Measurements from ENCODE around the gene XPR1.
A peak's percentile ranks its signal among the peaks of the same experiment; 100 is the strongest.

Gene XPR1

DNA sequence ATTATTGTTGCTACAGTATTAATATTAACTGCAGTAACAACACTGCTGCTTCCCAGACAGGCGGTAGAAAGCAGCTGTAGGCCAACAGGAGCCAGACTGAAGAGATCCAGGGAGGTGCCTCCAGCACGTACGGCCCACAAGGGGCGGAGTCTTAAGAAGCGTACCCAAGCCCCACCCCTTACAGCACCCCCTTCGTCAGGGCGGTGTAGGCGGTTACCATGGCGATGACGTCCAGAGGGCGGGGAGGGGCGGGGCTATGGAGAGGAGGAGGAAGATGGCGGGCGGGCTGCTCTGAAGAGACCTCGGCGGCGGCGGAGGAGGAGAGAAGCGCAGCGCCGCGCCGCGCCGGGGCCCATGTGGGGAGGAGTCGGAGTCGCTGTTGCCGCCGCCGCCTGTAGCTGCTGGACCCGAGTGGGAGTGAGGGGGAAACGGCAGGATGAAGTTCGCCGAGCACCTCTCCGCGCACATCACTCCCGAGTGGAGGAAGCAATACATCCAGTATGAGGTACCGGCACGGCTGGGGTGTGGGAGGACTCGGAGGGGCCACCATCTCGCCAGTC, at the start of gene XPR1:
TSS of gene XPR1 (plus strand) at position 257 of the 560 bp plus-strand sequence. CDS start at position 437, 180 bp downstream.
- peak; percentile 97 for DNase-seq (ENCODE audit: low read depth)

DNA sequence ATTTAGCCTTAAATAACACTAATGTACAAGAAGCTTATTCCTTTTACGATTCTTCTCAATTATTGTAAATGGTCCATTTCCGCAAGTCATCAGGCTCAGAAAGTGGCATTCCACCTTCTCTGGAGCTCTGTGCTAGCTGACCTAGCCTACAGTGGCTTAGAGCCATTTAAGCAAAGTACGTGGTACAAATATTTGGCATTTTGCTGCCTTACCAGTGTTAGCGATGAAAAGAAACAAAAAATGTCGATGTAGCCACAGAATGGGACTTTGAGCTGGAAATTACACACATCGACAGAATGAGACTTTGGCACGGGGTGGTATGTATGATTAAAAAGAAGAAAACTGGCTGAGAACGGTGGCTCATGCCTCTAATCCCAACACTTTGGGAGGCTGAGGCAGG, 47.0 kb upstream of the XPR1 start:
- DNase-seq (ENCODE audit: low read depth) = no peak

DNA sequence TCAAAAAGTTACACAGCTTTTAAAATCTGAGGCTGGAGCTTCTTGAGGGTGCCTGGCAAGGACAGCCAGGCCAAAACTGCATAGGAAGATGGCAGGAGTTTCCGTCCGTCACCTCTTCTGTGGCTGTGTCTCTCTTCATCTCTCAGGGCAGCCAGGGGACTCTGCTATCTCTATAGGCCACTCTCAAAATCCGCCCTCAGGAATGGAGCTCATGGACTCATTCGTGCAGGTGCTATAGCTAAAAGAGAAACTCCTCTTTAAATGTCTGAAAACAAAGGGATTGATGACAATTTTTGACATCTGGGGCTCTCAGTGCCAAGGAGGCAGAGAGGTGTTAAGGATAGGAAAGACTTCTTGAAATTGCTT, 45.8 kb upstream of the XPR1 start:
- DNase-seq (ENCODE audit: low read depth) = no peak

DNA sequence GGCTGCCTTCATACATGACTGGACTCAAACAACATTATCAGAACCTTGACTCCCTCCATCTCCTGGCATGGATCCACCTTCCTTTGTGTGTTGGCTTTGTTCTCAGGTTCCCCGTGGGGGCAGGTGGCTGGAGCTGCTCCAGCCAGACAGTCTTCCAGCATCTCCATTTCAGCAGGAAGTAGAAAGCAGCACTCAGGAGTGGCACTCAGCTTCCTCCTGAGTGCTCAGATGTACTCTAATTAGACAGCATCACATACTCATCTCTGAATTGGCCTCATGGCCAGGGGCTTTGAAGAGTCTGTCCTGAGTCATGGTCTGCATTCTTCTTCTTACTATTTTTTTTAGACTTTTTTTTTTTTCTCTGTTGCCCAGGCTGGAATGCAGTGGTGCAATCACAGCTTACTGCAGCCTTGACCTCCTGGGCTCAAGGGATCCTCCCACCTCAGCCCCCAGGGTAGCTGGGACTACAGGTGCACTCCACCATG, 45.1 kb upstream of the XPR1 start:
- DNase-seq (ENCODE audit: low read depth) = no peak

DNA sequence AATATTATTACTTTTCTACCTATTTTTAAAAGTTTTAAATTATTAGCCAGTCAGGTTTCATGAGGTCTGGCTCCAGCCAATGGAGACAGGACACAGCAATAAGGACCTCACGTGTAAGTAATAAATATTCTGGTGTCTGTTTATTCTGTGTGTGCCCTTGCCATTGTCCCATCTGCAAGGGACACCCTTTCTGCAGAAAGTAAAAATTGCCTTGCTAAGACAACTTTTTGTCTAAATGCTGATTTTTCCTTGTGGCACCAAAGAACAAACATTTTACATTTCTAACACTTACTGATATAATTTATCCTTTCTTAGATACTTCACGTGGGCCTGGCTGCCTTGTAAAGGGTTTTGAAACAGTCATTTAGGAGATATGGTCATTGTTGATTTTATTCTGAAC, 43.7 kb upstream of the XPR1 start:
- DNase-seq (ENCODE audit: low read depth) = no peak

DNA sequence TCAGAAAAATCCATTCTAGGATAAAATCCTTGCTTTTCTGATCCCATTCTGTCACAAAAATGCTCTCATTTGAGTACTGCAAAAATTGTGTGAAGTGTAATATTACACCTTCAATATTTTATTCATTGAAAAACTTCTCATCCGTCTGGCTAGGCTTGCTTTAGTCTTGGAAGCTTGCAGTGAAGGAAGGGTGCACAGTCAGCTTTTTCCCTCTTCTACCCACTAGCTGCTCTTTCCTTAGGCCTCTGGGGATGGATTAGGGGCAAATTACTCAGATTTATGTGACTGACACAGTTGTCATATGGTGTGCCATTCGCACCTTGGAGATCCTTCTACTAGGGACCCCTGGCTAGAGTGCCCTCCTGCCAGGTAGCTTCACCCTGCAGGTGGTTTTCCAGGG, 40.9 kb upstream of the XPR1 start:
- DNase-seq (ENCODE audit: low read depth) = no peak

DNA sequence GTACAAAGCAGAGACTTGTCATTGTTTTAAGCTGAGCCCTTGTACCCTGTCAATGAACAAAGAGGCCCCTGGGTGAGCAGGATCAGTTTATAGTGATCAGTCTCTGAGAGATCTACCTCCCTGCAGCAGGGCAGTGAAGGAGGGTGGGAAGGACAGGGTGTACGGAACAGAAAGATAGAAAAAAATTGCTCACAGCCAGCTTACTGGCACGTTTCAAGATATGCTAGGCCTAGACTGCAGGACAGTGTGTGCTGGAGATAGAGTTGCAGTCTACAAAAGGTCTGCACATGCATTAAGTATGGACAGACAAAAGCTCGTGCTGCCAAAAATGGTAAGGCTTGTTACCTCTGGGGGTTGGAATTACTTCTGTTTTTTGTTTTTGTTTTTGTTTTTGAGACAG, 38.4 kb upstream of the XPR1 start:
- no peak for DNase-seq (ENCODE audit: low read depth)

DNA sequence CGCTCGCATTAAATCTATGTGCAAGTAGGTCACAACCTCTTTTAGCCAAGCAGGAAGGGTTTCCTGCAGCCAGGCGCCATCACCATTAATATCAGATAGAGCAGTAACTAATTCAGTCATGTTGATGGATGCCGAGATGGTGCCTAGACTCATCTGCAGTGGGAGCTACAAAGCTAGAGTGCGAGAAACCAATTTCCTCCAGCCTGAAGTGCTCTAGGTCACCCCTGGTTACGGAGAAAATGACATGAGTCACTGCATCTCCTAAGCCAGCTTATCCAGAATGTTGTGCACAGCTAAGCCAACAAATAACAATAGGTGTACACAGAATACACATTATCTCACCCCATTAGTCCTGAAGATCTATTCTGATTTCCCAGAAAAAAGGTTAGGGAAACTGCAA, 37.1 kb upstream of the XPR1 start:
- DNase-seq (ENCODE audit: low read depth) = no peak

DNA sequence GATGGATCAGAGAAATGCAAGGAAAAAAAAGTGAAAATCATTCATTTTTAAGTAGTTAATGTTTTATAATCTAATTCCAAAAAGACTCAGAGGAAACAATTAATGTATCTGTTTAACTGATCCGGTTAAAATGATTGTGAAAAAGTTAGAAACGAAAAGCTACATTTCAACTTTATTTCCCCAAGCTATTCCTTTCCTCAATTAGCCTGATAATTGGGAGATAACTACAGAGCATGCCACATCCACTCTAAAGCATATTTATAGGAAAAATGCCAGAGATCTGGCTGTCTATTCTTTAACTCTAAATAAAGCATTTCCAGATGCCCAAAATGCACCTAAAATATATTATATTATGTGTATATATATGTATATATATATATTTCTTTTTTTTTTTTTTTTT, 35.9 kb upstream of the XPR1 start:
- no peak for DNase-seq (ENCODE audit: low read depth)

DNA sequence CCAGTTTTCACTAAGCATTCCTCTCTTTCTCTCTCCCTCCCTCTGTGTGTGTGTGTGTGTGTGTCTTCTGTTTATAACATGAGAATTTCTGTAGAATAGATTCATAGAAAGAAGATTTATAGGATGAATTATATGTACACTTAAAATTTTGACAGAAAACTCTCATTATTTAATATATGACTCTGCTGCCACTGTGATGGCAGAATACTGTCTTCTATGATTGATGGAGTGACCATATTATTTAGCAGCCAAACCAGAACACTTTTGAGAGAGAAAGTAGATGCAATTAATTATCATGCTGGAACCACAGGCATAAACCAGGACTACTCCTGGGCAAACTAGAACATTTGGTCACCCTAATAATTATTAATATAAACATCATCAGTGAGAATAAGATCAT, 34.3 kb upstream of the XPR1 start:
- DNase-seq (ENCODE audit: low read depth) = no peak

DNA sequence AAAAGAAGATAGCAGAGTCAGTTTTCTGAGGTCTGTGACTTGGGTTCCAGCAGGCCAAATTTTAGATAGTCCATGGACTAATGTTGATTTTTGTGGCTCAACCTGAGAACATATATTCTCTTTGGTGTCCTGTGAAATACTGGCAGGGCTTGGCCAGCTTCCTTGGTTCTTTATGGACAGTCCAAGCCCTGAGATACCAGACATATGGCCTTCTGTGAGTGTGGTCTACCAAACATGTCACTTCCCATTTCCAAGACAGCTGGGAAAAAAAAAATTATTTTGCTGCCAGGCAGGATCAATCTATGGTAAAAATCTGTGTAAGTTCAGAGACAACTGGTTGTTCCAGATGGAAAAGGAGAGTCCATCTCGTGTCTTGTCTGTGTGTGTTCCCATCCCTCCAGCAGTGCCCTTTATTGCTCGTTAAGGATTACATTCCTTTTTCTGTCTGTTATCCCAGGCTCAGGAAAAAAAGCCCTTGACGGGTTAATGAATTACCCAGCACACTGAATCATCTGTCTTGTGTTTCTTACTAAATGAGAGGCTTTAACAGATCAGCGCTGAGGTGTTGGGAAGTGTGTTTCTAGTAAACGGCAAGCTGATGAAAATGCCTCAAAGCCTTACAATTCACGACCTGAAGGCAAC, 33.4 kb upstream of the XPR1 start:
- no peak for DNase-seq (ENCODE audit: low read depth)

DNA sequence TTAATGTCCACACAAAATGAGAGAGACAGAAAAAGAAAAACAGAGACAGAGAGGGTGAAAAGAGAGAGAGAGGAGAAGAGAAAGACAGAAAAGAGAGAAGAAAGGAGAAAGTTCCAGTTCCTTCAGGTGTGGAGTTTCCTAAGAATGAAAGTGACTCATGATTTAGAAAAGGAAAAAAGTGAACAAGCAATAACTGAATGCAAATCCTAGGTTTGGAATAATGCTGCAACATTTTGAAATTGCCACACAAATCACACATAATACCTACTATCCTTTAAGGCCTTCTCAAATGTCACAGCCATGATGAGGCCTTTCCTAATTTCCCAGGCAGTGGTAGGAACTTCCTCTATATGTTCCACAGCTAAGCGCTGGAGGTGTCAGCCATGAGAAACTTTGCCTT, 31.5 kb upstream of the XPR1 start:
- DNase-seq (ENCODE audit: low read depth) = no peak

DNA sequence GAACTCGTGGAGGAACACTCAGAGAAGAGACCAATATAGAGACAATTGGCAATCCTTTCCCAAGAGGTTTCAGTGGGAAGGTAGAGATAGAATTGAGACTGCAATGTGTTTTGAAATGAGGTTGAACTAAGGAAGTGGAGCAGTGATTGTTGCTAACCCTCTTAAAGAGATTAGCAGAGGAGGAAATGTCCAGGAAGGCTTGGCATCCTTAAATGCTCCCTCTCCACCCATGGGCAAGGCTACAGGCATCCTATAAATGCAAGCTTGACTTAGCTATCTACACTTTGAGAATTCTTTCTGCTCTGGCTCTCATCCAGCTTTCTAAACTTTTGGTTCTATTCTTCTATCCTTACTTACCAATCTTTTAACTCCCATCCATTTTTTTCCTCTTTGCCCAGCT, 30.3 kb upstream of the XPR1 start:
- no peak for DNase-seq (ENCODE audit: low read depth)

DNA sequence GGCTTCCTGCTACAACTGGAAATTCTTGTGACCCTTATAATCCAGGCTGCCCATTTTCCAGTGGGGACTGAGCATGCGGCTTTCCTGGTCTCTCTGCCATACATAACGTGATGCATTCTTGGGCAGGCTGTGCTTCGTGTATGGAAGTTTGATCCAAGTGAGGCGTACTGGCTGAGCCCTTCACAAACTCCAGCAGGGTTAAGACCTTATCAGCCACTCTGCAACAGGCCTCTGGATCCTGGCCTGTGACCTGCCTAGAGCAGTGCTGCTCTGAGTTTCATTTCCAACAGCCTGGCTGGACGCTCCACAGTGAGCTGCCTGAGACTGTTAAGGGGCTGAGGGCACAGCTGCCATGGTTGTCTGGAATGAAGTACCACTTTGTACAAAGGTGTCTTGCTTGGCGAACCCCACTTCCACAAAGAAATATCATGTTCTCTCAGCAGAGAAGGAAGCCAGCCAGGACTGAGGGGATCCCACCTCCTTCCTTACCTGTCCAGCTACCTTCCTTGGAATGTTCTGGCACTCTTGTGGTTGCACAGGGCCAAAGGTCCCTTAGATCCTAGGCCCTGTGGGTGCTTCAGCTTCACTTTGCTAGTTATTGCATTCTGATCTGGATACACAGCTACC, 28.5 kb upstream of the XPR1 start:
- no peak for DNase-seq (ENCODE audit: low read depth)

DNA sequence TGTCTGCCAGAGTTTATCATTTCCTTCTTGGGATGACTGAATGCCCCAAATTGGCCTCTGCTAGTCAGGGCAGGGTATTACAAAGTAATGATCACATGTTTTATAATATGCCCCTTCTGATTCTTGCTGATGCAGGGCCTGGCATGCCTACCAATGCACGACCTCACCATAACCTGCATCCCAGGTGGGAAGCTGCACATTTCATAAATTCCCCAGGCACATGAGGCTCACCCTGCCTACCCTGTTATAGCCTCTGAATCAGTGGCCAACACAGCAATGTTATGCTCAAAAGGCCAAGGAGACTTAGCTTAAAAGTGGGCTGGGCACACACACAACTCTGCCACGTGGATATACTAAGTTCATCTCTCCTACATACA, 28.0 kb upstream of the XPR1 start:
- no peak for DNase-seq (ENCODE audit: low read depth)

DNA sequence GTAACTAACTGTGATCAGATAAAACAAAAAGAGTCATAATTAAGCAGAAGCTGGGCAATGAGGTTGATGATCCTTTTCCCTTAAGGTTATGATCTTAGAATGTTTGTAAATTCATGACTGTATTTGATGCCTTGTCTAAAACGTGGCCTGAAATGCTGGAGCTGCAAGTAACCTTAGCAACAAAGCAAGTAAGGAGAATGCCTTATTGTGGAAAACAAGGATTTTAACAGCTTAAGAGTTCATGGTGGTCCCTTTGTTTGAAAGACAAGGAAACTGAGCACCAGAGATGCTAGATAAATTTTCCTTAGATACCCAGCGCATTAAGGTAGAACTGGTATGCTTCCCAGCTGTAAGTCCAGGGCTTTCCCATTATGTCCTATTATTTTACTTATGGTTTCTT, 25.7 kb upstream of the XPR1 start:
- DNase-seq (ENCODE audit: low read depth) = no peak

DNA sequence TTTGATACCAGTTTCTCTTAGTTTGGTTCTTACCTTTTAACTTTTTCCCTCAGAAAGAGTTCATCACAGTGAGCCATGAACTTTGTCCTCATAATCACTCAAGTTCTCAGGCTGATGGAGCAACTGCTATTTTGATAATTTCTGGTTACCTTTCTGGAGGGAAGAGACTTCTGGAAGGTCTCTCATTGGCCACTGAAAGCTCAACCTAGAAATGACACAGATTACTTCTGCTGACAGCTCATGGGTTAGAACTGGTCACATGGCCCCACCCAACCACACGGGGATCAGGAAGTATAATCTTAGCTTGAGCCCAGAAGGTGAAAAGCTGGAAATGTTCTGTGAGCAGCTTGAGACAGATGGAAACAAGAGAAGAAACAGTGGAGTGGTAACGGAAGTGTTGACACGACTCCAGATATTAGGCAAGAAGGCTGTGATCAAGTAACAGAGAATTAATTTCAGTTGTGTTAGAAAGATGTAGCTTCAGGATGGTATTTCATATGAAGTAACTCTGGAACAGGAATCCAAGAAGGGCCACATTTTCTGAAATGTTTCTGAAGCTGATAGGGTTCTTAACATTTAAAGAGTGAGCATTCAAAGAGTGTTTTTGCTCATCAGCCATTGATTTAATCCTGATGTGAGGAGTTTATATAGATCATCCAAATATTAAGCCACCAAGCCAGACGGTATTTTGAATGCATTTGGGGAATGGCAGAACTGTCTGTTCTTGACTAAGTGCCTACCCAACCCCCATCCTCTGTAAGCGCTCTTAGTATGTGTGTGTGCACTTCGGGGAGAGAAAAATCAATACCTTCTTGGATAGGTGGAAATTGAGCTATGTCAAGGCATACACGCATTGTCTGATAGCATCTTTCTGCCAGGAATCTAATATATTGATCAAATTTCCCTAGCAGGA, 21.9 kb upstream of the XPR1 start:
- no peak for DNase-seq (ENCODE audit: low read depth)

DNA sequence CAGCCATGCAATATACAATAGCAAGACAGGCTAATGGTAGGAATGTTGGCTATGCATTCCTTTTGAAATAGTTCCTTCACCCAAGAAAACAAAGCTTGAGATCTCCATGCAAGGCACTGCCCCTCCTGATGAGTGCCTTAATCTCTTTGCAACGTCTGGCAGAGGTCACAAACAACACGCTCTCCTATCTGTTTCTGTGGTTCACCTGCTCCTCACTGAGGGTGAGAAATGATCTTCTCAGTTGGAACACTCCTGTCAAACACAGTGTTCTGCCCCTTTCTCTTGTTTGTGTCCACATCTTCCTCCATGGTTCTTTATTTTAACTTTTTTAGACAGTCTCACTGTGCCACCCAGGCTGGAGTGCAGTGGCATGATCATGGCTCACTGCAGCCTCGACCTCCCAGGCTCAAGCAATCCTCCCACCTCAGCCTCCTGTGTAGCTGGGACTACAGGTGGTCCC, 21.2 kb upstream of the XPR1 start:
- DNase-seq (ENCODE audit: low read depth) = no peak

DNA sequence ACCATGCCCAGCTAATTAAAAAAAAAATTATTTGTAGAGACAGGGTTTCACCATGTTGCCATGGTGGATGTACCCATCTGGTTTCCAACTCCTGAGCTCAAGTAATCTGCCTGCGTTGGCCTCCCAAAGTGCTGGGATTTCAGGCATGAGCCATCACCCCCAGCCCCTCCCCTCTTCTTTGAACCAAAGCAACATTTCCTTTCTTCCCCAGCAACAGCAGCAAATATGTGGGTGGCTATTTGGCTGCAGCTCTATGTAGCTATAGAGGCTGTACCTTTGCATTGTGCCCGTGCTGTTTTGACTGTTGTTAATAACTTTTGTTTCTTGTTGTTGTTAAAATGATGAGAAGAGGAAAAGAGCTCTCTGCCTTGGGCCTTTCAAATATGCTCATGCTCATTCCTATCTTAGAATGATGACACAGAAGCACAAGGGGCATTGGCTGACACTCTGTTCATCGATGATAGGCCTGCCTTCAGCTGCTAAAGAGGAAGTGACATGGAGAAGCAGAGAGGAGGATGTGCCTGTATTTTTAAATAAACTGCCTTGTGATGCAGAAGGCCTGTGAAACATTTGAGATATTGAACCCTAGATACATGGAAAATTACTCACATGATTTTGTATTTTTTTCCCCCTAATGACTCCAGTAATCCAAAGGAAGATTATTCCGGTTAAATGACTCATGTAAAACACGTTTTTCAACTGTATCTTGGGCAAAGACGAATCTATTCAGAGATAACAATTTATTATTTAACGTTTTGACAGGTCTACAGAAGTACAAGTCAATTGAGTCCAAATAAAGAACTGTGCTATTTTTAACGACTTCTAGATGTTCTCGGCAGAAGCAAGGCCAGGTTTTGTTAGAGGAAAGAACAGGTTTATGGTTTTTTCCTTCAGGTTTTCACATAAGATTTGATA, 20.5 kb upstream of the XPR1 start:
- no peak for DNase-seq (ENCODE audit: low read depth)

DNA sequence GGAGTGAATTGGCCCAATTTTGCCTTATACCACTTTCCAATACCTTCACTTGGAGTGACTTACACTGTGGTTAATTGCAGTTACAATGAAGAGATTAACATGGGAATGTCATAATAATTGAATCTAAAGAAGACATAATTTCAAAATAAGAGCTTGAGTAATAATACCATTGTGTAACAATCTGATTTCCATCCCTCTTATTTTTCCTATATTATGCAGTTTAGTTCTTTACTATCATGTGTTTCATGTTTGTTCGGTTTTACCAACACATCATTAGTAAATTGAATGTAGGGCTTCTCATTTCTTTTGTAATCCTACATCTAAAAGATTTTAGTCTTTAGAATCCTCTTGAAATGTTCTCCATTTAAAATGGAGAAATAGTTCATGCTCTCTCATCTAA, 19.2 kb upstream of the XPR1 start:
- DNase-seq (ENCODE audit: low read depth) = no peak

DNA sequence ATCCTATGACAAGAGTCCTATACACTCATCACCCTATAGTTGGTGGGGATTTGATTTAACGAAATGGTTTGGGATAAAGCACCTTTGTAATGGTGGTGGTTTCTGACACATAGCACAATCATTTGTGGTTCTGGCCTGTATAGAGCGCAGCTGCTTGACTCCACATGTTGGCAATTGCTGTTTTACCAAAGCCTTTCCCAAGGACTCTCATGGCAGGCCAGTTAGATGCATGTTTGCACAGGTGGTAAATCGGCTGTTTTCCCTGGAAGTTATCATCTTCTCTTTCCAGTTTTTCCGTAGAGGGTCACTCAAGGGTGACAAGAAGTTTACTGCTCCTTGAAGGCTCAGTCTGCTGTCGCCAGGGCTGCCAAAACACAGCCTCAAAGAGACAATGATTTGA, 17.1 kb upstream of the XPR1 start:
- no peak for DNase-seq (ENCODE audit: low read depth)

All from stimulated activated CD8-positive, alpha-beta memory T cell treated with anti-CD3 and anti-CD28 coated beads, Interleukin-4, amount 100 ng/mL, for 24 hours (primary cell).